Neural cell (in vitro differentiated cells): ENCODE measurements around the gene NKD2. TPM values are rescaled to one million over a fixed set of nuclear protein-coding genes. Genes with fewer than 3 reads are reported as not detected.

ENCODE experiments used
- H2AFZ ChIP-seq: fragments of 200-600, 300-800 bp; sonication (generic), shearing (Covaris generic); 2 replicates; pipeline ENCODE4 v1.6.0; 2014; ENCODE audit warnings: low read depth, mild to moderate bottlenecking, antibody characterized with exemption, low read length, moderate library complexity
- H3F3A ChIP-seq: fragments of 200-600 bp; shearing (Covaris generic); 2 replicates; pipeline ENCODE4 v1.6.1; 2016; ENCODE audit warnings: mild to moderate bottlenecking, moderate library complexity, mixed read lengths, antibody characterized with exemption, low read length; ENCODE audit not compliant: insufficient read depth, poor library complexity, severe bottlenecking
- H3K27ac ChIP-seq: fragments of 200-600, 300-800 bp; sonication (generic), shearing (Covaris generic); 2 replicates; pipeline ENCODE4 v1.5.1; 2014; ENCODE audit warnings: mild to moderate bottlenecking, low read length, moderate library complexity
- H3K27me3 ChIP-seq: fragments of 300-800, 200-600 bp; sonication (generic), shearing (Covaris generic); 2 replicates; pipeline ENCODE4 v1.6.0; 2014; ENCODE audit warnings: mild to moderate bottlenecking, low read depth, low read length, moderate library complexity; ENCODE audit not compliant: insufficient read depth
- H3K36me3 ChIP-seq: fragments of 300-800, 200-600 bp; sonication (generic), shearing (Covaris generic); 2 replicates; pipeline ENCODE4 v1.5.1; 2014; ENCODE audit warnings: mild to moderate bottlenecking, antibody characterized with exemption, low read length, moderate library complexity; ENCODE audit not compliant: insufficient read depth
- H3K4me2 ChIP-seq: fragments of 300-800, 200-600 bp; sonication (generic), shearing (Covaris generic); 2 replicates; pipeline ENCODE4 v1.6.0; 2014; ENCODE audit warnings: mild to moderate bottlenecking, low read length
- H3K4me3 ChIP-seq: fragments of 300-800, 200-600 bp; sonication (generic), shearing (Covaris generic); 2 replicates; pipeline ENCODE4 v1.5.1; 2014; ENCODE audit warnings: mild to moderate bottlenecking, low read length, moderate library complexity
- H3K79me2 ChIP-seq: fragments of 200-600 bp; shearing (Covaris generic); replicated peaks from 2 replicates; pipeline ENCODE4 v1.6.0; 2014; ENCODE audit warnings: mild to moderate bottlenecking, low read length, moderate library complexity; ENCODE audit not compliant: insufficient read depth
- H3K9ac ChIP-seq: fragments of 300-800, 200-600 bp; sonication (generic), shearing (Covaris generic); 2 replicates; pipeline ENCODE4 v1.6.1; 2016; ENCODE audit warnings: mild to moderate bottlenecking, low read length, mixed read lengths
- H3K9me2 ChIP-seq: fragments of 200-600 bp; shearing (Covaris generic); 2 replicates; pipeline ENCODE4 v1.6.1; 2016; ENCODE audit warnings: mild to moderate bottlenecking, low read length, mixed read lengths; ENCODE audit not compliant: insufficient read depth
- H3K9me3 ChIP-seq: fragments of 200-600, 300-800 bp; sonication (generic), shearing (Covaris generic); 2 replicates; pipeline ENCODE4 v1.6.1; 2016; ENCODE audit warnings: mild to moderate bottlenecking, mixed run types, low read length, moderate library complexity, mixed read lengths
- H4K20me1 ChIP-seq: fragments of 200-600 bp; shearing (Covaris generic); 2 replicates; pipeline ENCODE4 v1.6.1; 2016; ENCODE audit warnings: mild to moderate bottlenecking, mixed run types; ENCODE audit not compliant: insufficient read depth
- CTCF ChIP-seq: fragments of 450-650 bp; IDR thresholded peaks from 2 replicates; pipeline ENCODE4 v1.5.1; 2014; ENCODE audit warnings: antibody characterized with exemption, mild to moderate bottlenecking, moderate library complexity; ENCODE audit not compliant: poor library complexity, severe bottlenecking
- EP300 ChIP-seq: fragments of 450-650 bp; conservative IDR thresholded peaks from 2 replicates; pipeline ENCODE4 v1.6.1; 2014; ENCODE audit warnings: antibody characterized with exemption, mild to moderate bottlenecking, moderate library complexity; ENCODE audit not compliant: poor library complexity, severe bottlenecking
- EZH2 ChIP-seq: fragments of 200-600, 300-800 bp; shearing (Covaris generic), sonication (generic); IDR thresholded peaks from 2 replicates; pipeline ENCODE4 v1.6.1; 2014; ENCODE audit warnings: antibody characterized with exemption, low read length, borderline replicate concordance, mild to moderate bottlenecking; ENCODE audit not compliant: insufficient read depth, poor library complexity, severe bottlenecking
- MXI1 ChIP-seq: fragments of 450-650 bp; conservative IDR thresholded peaks from 2 replicates; pipeline ENCODE4 v1.6.1; 2014; ENCODE audit warnings: antibody characterized with exemption, mild to moderate bottlenecking; ENCODE audit not compliant: poor library complexity, severe bottlenecking
- POLR2AphosphoS5 ChIP-seq: IDR thresholded peaks from 2 replicates; pipeline ENCODE4 v1.6.1; 2012
- RAD21 ChIP-seq: fragments of 450-650 bp; conservative IDR thresholded peaks from 2 replicates; pipeline ENCODE4 v1.6.1; 2014; ENCODE audit warnings: antibody characterized with exemption, mild to moderate bottlenecking, moderate library complexity
- REST ChIP-seq: IDR thresholded peaks from 2 replicates; pipeline ENCODE4 v1.6.1; 2012; ENCODE audit warnings: borderline replicate concordance
- SMC3 ChIP-seq: fragments of 450-650 bp; conservative IDR thresholded peaks from 2 replicates; pipeline ENCODE4 v1.6.1; 2014; ENCODE audit warnings: antibody characterized with exemption, mild to moderate bottlenecking, moderate library complexity; ENCODE audit not compliant: poor library complexity
- TAF1 ChIP-seq: IDR thresholded peaks from 2 replicates; pipeline ENCODE4 v1.6.1; 2012; ENCODE audit warnings: low read depth
- polyA minus RNA-seq: library from RNA; depleted of rRNA, polyadenylated mRNA; stranded (reverse); fragments of >200 nt; gene quantifications from 2 replicates; pipeline ENCODE4 v1.2.3, GENCODE V29; 2014
- polyA plus RNA-seq: library from polyadenylated mRNA; depleted of rRNA; stranded (reverse); fragments of >200 nt; gene quantifications from 2 replicates; pipeline ENCODE4 v1.2.3, GENCODE V29; 2014

The NKD2 gene
- polyA plus RNA-seq (7.2 and 14.2 TPM in 2 replicates), polyA minus RNA-seq (3.4 and 4.2 TPM in 2 replicates)

GRCh38 chr5:1008451-1009358, at the start of gene NKD2:
NKD2 (plus strand) TSS chr5:1008802; CDS start chr5:1009058, 256 bp downstream.
- no peaks in the 10 kb centered on the region for H3K9me2 ChIP-seq
- H3K9ac ChIP-seq = peak within 1 kb of the TSS; percentile 55
- H3K9me3 ChIP-seq = no peaks in the 10 kb centered on the region
- H3F3A ChIP-seq = no peaks in the 10 kb centered on the region
- H3K4me3 ChIP-seq = peak within 1 kb of the TSS; percentile 63
- H3K27ac ChIP-seq = no peak within 1 kb of the TSS
- no peaks in the 10 kb centered on the region for H3K36me3 ChIP-seq
- H4K20me1 ChIP-seq = no peaks in the 10 kb centered on the region
- peaks cover 57% of the 10 kb centered on the region for H3K27me3 ChIP-seq
- no peaks in the 10 kb centered on the region for H3K79me2 ChIP-seq
- H3K4me2 ChIP-seq = no peak within 1 kb of the TSS
- TF ChIP-seq RAD21 (peak; percentile 26), REST (no peak), EP300 (no peak), MXI1 (no peak), CTCF (peak; percentile 84), TAF1 (no peak)
- no peak within 1 kb of the TSS for H2AFZ ChIP-seq

GRCh38 chr5:959581-960531, 48.7 kb upstream of the NKD2 start:
- Histone ChIP-seq H3K9ac (no peak overlapping the region), H3K27ac (no peak overlapping the region), H3K9me2 (no peaks in the 10 kb centered on the region), H4K20me1 (no peaks in the 10 kb centered on the region), H3K9me3 (no peaks in the 10 kb centered on the region), H3K79me2 (no peaks in the 10 kb centered on the region), H3F3A (no peaks in the 10 kb centered on the region), H3K4me2 (no peak overlapping the region), H3K36me3 (no peaks in the 10 kb centered on the region), H3K4me3 (no peak overlapping the region), H2AFZ (no peak overlapping the region), H3K27me3 (no peaks in the 10 kb centered on the region)
- TF ChIP-seq MXI1 (no peak), SMC3 (no peak), EP300 (no peak), POLR2AphosphoS5 (no peak), EZH2 (no peak), RAD21 (no peak), CTCF (no peak), TAF1 (no peak), REST (no peak)
